Measurements from ENCODE around the gene CXCL12.

The CXCL12 gene

GRCh38 chr10:44385026-44385695 lies at the start of gene CXCL12:
Gene CXCL12, minus strand, starts transcription at chr10:44385097. Its CDS starts 92 bp downstream, at chr10:44385005.
- DNase-seq (ENCODE audit: extremely low read depth in 1 of 2, low read depth in 1 of 2): no peak

DNA sequence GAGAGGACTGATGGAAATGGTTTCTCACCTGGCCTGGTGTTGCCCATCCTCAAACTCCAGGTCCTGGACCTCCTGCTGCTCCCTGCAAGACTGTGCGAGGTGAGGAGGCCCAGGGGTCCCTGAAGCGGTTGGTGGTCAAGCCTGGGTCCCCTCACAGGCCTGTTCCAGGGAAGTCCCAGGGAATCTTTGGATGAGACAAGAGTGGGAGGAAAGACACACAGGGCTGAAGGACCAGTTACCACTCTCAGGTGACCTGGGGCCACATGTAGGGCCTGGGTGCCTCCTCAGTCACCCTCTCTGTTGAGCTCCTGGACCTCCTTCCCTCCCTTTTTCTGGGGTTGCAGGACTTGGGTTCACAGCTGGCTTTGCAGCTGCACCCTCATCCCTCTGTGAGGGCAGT lies 42.6 kb upstream of the CXCL12 start:
- no peak for DNase-seq (ENCODE audit: extremely low read depth in 1 of 2, low read depth in 1 of 2)

DNA sequence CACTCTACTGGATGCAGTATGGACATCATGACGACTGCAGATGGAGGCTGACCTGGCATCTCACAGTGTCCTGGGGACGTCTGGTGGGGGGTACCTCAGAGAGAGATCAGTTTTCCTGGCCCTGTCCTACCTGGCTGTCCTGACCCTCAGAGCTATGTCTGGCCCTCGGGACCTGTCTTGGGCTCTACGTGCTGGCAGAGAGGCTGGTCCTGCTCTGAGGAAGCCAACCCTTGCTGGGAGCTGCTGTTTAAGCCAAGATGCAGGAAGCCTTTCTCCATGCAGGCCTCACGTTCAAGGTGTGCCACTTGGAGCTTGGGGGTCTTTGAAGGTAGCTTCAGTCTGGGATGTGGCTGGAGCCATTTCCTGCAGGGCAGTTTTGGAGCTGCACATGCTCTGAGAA lies 42.1 kb upstream of the CXCL12 start:
- no peak for DNase-seq (ENCODE audit: extremely low read depth in 1 of 2, low read depth in 1 of 2)

GRCh38 chr10:44426247-44427034 lies 41.5 kb upstream of the CXCL12 start:
- no peak for DNase-seq (ENCODE audit: extremely low read depth in 1 of 2, low read depth in 1 of 2)

- no peak for DNase-seq (ENCODE audit: extremely low read depth in 1 of 2, low read depth in 1 of 2)
Observed at GRCh38 chr10:44425466-44425865, 40.6 kb upstream of the CXCL12 start.

DNA sequence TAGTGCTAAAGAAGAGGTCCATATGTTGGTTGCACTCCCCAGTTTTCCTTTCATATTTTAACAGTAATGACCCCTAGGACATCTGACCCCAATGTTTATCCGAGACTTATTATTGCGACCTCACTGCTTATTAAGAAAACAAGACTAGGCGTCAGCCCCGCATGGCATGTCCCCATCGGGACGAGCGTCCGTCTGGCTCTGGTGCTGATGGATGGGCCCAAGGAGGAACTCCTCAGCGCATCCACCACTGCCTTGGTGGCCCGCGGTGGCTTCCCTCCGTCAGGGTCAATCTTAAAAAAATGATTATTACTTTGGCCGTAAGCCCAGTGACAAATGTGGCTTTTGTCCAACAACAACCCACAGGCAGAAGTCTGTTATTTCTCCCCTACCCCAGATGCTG lies 40.1 kb upstream of the CXCL12 start:
- no peak for DNase-seq (ENCODE audit: extremely low read depth in 1 of 2, low read depth in 1 of 2)

- DNase-seq (ENCODE audit: extremely low read depth in 1 of 2, low read depth in 1 of 2): no peak
Observed at GRCh38 chr10:44424298-44424697, 39.4 kb upstream of the CXCL12 start.

DNA sequence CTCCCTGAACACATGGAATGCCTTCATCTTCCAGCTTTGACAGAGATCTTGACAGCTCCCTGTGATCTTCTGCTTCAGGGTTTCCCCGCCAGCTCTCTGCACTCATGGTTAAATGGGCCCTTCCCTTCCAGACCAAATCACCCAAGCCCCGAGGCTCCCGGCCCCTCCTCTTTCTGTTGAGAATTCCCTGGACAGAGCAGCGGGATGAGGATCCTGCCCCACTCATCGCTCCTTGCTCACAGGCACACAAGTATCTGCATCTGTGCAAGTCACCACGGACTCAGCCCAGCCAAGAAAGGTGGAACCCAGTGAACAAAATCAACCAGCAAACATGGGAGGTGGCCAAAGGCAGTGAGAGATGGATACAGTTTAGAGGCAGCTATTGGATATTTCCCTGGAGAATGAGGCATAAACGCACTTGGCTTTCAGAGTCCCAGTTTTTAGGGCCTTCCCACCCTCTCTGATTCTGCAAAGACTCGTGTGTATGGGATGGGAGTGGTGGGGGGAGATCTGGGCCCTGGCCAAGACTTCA lies 37.7 kb upstream of the CXCL12 start:
- no peak for DNase-seq (ENCODE audit: extremely low read depth in 1 of 2, low read depth in 1 of 2)

DNA sequence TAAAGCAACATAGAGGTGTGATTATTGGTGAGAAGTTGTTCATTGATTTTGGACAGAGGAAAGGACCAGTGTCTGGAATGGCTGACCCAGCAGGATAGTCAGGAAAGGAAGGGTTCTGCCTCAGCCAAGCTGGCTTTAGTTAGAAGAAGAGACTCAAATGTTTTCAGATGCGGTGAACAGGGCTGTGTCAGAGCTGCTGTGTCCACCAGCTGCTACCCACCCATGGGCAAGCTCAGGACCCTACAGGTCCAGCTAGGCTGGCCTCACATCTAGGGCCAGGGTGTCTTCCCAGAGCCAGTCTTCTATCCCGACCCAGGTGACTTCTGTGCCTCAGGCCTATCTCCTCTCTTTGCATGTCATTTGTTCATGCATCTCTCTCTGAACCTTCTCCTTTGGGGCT lies 37.3 kb upstream of the CXCL12 start:
- no peak for DNase-seq (ENCODE audit: extremely low read depth in 1 of 2, low read depth in 1 of 2)

GRCh38 chr10:44419790-44420549 lies 35.1 kb upstream of the CXCL12 start:
- DNase-seq (ENCODE audit: extremely low read depth in 1 of 2, low read depth in 1 of 2): no peak

GRCh38 chr10:44418637-44419036 lies 33.7 kb upstream of the CXCL12 start:
- no peak for DNase-seq (ENCODE audit: extremely low read depth in 1 of 2, low read depth in 1 of 2)

DNA sequence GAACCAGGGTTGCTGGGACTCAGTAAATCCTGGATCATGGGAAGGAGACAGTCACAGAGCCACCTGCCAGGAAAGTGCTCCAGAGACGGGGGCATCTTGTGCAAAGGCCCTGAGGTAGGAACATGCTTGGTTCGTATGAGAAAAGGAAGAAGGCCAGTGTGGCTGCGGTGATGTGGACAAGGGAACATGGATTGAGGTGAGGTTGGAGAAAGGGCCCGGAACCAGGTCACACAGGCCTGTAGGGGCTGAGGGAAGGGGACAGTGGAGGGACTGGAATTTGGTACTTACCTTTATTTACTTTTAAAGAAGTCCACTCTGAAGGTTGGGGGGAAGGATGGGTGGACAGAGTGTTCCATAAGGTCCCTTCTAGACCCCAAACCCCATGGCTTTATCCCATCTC lies 32.9 kb upstream of the CXCL12 start:
- no peak for DNase-seq (ENCODE audit: extremely low read depth in 1 of 2, low read depth in 1 of 2)

GRCh38 chr10:44416936-44417335 lies 32.0 kb upstream of the CXCL12 start:
- DNase-seq (ENCODE audit: extremely low read depth in 1 of 2, low read depth in 1 of 2): no peak

- no peak for DNase-seq (ENCODE audit: extremely low read depth in 1 of 2, low read depth in 1 of 2)
Observed at GRCh38 chr10:44416021-44416771, 31.3 kb upstream of the CXCL12 start.

DNA sequence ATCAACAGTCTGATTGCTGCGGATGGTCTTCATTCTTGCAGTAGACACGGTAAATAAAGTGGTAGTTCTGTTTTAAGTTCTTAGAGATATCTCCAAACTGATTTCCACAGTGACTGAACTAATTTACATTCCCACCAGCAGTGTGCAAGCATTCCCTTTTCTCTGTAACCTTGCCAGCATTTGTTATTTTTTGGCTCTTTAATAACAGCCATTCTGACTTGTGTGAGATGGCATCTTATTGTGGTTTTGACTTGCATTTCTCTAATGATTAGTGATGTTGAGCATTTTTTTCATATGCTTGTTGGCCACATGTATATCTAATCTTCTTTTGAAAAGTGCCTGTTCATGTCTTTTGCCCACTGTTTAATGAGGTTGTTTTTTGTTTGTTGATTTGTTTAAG lies 30.2 kb upstream of the CXCL12 start:
- no peak for DNase-seq (ENCODE audit: extremely low read depth in 1 of 2, low read depth in 1 of 2)

GRCh38 chr10:44413416-44413815 lies 28.5 kb upstream of the CXCL12 start:
- DNase-seq (ENCODE audit: extremely low read depth in 1 of 2, low read depth in 1 of 2): no peak

DNA sequence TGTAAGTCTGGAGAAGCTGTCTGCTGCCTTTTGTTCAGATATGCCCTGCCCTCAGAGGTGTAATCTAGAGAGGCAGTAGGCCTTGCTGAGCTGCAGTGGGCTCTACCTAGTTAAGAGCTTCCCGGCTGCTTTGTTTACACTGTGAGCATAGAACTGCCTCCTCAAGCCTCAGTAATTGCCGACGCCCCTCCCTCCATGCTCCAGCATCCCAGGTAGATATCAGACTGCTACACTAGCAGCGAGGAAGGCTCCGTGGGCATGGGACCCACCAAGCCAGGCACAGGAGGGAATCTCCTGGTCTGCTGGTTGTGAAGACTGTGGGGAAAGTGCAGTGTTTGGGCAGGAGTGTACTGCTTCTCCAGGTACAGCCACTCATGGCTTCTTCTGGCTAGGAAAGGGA lies 26.4 kb upstream of the CXCL12 start:
- no peak for DNase-seq (ENCODE audit: extremely low read depth in 1 of 2, low read depth in 1 of 2)

GRCh38 chr10:44404741-44405437 lies 20.0 kb upstream of the CXCL12 start:
- DNase-seq (ENCODE audit: extremely low read depth in 1 of 2, low read depth in 1 of 2): no peak

DNA sequence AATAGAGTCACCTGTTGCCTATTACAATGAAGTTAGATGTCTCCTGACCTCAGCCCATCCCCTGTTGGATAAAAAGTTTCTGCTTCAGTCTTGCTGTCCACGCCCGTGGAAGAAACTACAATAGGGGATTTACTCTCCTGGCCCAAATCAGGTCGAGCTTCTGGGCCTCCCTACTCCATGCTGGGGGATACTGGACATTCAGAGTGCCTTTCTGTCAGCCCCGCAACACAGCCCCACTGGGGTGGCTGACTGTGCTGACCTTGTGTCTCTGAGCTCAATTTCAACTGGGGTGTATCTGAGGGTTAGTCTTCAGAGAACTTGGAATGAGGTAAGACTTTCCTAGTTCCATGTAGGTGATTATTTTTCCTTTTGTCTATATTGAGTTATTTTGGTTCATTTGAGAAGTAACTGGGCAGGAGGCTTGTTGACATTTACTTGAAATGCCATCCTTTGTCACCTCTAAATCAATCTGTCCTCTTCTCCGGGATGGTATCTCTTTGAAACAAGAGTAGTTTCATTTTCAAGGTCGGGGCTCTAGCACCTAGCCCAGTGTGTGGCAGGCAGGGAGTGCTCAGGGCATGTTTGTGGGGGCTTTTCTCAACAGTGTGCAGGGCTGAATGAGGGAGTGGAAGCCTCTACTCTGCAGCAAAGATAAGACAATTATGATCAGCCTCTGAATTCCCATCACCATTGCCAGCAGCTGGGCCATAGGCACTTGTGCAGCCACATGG lies 17.7 kb upstream of the CXCL12 start:
- no peak for DNase-seq (ENCODE audit: extremely low read depth in 1 of 2, low read depth in 1 of 2)

GRCh38 chr10:44400541-44400940 lies 15.6 kb upstream of the CXCL12 start:
- no peak for DNase-seq (ENCODE audit: extremely low read depth in 1 of 2, low read depth in 1 of 2)
